Naive thymus-derived CD4-positive, alpha-beta T cell (primary cell): ENCODE results near the gene QRFPR. TPM values are rescaled to one million over a fixed set of nuclear protein-coding genes. Genes with fewer than 3 reads are reported as not detected.

Experiments
- ATAC-seq: fragments of 150-1000 bp; cut with Tn5 transposase; 2 replicates; pipeline ENCODE4 v1.10.0; 2021; ENCODE audit warnings: mild to moderate bottlenecking, moderate library complexity
- CTCF ChIA-PET: fragments of 350-600 bp; sonication (Branson Sonifier 250); formaldehyde crosslinking; loops from one replicate; lab custom pipeline; 2021; ENCODE audit warnings: antibody characterized with exemption; lab: Charles Lee
- POLR2A ChIA-PET: fragments of 350-600 bp; sonication (Branson Sonifier 250); formaldehyde crosslinking; loops from one replicate; lab custom pipeline; 2021; ENCODE audit warnings: antibody characterized with exemption, inconsistent platforms; lab: Charles Lee
- DNase-seq, 9 donors: peaks; one replicate each; pipeline versions ENCODE4 v3.0.0 to v3.0.0-alpha.2; 2020 to 2022; ENCODE audit warnings: mixed read lengths in 1 of 9
- H3K27ac ChIP-seq: one replicate; pipeline ENCODE4 v1.7.0; 2013; ENCODE audit warnings: mild to moderate bottlenecking, low read depth, low read length, moderate library complexity
- H3K27me3 ChIP-seq, 2 donors: one replicate each; pipeline ENCODE4 v1.7.0; 2013; ENCODE audit warnings: low read length in 2 of 2, mild to moderate bottlenecking in 2 of 2, moderate library complexity in 2 of 2; ENCODE audit not compliant: control insufficient read depth in 2 of 2, insufficient read depth in 2 of 2
- H3K36me3 ChIP-seq, 3 experiments: 1 replicate in 2 of 3; 2 replicates in 1 of 3; pipeline ENCODE4 v1.7.0; 2013; ENCODE audit warnings: low read length in 3 of 3, mild to moderate bottlenecking in 3 of 3, moderate library complexity in 1 of 3; ENCODE audit not compliant: insufficient read depth in 3 of 3, control insufficient read depth in 2 of 3
- H3K4me1 ChIP-seq, 2 donors: one replicate each; pipeline ENCODE4 v1.7.0; 2013; ENCODE audit warnings: low read length in 2 of 2, mild to moderate bottlenecking in 2 of 2, moderate library complexity in 1 of 2; ENCODE audit not compliant: control insufficient read depth in 2 of 2, insufficient read depth in 2 of 2
- H3K4me3 ChIP-seq: 2 replicates; pipeline ENCODE4 v1.7.0; 2013; ENCODE audit warnings: mild to moderate bottlenecking, low read length
- H3K9me3 ChIP-seq, 3 experiments: 1 replicate in 2 of 3; 2 replicates in 1 of 3; pipeline ENCODE4 v1.7.0; 2013; ENCODE audit warnings: low read length in 3 of 3; ENCODE audit not compliant: control insufficient read depth in 2 of 3
- H3K27ac Mint-ChIP-seq, 9 donors: one replicate each; pipeline ENCODE4 v1.8.0; 2020 to 2022; ENCODE audit warnings: mixed read lengths in 9 of 9, mild to moderate bottlenecking in 8 of 9, moderate library complexity in 5 of 9, inconsistent platforms in 2 of 9
- H3K27me3 Mint-ChIP-seq, 5 donors: one replicate each; pipeline ENCODE4 v1.8.0; 2021 to 2022; ENCODE audit warnings: mixed read lengths in 5 of 5, mild to moderate bottlenecking in 1 of 5
- H3K36me3 Mint-ChIP-seq, 5 donors: one replicate each; pipeline ENCODE4 v1.8.0; 2020 to 2022; ENCODE audit warnings: mixed read lengths in 5 of 5, mild to moderate bottlenecking in 3 of 5, inconsistent platforms in 1 of 5
- H3K4me1 Mint-ChIP-seq, 7 donors: one replicate each; pipeline ENCODE4 v1.8.0; 2020 to 2022; ENCODE audit warnings: mixed read lengths in 7 of 7, mild to moderate bottlenecking in 3 of 7, inconsistent platforms in 1 of 7
- H3K4me3 Mint-ChIP-seq, 10 donors: one replicate each; pipeline ENCODE4 v1.8.0; 2020 to 2022; ENCODE audit warnings: mild to moderate bottlenecking in 10 of 10, mixed read lengths in 10 of 10, moderate library complexity in 6 of 10, inconsistent platforms in 2 of 10
- H3K9me3 Mint-ChIP-seq, 11 donors: one replicate each; pipeline ENCODE4 v1.8.0; 2020 to 2022; ENCODE audit warnings: mixed read lengths in 11 of 11, mild to moderate bottlenecking in 4 of 11, inconsistent platforms in 1 of 11, moderate library complexity in 1 of 11
- intact Hi-C, 2 donors: fragments of 100-400 bp; cut with micrococcal nuclease; formaldehyde crosslinking; loops; one replicate each; pipeline ENCODE4 v1.15.1; 2023
- polyA plus RNA-seq, 2 donors: library from polyadenylated mRNA; unstranded; fragments of 300-500 nt; fragmentation: Illumina TruSeq; gene quantifications; one replicate each; pipeline ENCODE4 v1.2.3, GENCODE V29; 2021
- total RNA-seq, 6 experiments: library from RNA in 5 of 6; stranded (reverse) in 5 of 6; gene quantifications; 1 replicate in 5 of 6; 2 replicates in 1 of 6; pipeline ENCODE4 v1.2.3 and lab custom pipeline; 2021 to 2026

Gene QRFPR
- total and polyA plus RNA-seq, 7 experiments from 2014 or later = not detected

DNA sequence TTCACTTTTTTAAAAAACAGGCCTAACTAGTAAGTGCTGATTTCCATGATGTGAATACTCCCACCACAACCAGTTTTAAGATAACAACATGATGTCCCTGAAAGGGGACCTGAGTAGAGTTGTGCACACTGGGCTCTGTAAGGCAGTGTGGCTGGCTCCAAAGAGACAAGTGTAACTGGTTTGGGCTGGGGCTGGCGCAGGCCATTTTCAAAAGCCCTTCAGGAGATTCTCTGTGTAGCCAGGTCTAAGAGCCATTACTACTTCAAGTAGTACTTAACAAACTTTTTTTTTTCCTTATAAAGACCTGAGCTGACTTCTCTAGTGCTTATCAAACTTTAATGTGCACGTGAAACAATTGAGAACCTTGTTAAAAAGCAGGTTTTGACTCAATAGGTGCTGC lies 4.3 kb downstream of the QRFPR start:
- Mint-ChIP-seq H3K9me3 (peaks cover 0 to 2% (median 0%) of the 10 kb centered on the region in 11 donors), H3K27ac (no peak overlapping the region), H3K36me3 (no peaks in the 10 kb centered on the region), H3K4me3 (no peak overlapping the region), H3K27me3 (peaks cover 46 to 63% (median 55%) of the 10 kb centered on the region in 5 donors), H3K4me1 (peaks cover 6 to 14% (median 9%) of the 10 kb centered on the region in 7 donors)
- ChIA-PET POLR2A (interaction anchor here (0.8 kb wide), 1 partner anchor 50 kb away, joined by 8 read pairs; no protein-coding TSS in a partner anchor), CTCF (no interaction called here)
- Histone ChIP-seq H3K9me3 (no peaks in the 10 kb centered on the region), H3K4me1 (no peaks in the 10 kb centered on the region), H3K27ac (no peak overlapping the region), H3K36me3 (no peaks in the 10 kb centered on the region), H3K4me3 (no peak overlapping the region), H3K27me3 (peaks cover 0 to 6% of the 10 kb centered on the region in 2 donors)
- ATAC-seq (no peak), DNase-seq (no peak)
- intact Hi-C loops = no loop called here

DNA sequence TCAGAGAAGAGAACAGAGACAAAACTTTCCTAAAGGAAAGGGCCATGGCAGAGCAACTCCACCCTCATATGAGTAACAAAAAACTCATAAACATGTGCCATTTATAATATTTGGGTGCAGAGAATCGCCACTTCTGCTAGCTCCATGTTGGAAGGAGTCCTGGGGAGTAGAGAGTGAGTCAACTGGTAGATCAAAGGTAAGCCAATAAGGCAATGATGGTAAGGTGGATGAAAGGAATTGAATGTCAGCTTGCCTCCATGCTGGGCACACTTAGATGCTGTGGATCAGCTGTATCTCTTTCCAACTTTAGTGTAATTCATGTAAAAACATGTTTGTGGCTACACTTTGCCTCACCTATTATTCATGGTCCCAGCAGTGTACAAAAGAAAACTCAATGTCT lies 4.7 kb downstream of the QRFPR start:
- peaks cover 0 to 2% (median 0%) of the 10 kb centered on the region in 11 donors for H3K9me3 Mint-ChIP-seq

DNA sequence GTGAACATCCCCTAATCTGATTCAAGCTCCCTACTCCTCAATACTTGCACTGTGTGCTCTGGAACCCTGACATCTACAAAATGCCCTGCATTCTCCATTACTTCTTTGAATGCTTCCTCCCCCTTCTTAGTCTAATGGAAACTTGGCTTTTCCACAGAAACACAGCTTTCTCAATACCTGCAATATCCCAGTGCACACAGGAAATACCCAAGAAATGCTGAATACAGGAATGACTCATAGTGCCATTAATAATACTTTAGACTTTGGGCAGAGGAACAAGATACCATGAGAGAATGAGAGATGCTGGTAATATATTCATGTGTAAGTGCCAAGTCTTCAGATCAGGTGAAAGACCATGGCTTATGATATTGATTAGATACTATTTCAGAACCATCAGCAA lies 5.6 kb downstream of the QRFPR start:
- DNase-seq = no peak
- POLR2A ChIA-PET = no interaction called here
- CTCF ChIA-PET = no interaction called here
- intact Hi-C loops = no loop called here
- Histone ChIP-seq H3K9me3 (no peaks in the 10 kb centered on the region), H3K27me3 (peaks cover 0 to 3% of the 10 kb centered on the region in 2 donors), H3K4me3 (no peak overlapping the region), H3K36me3 (no peaks in the 10 kb centered on the region), H3K4me1 (no peaks in the 10 kb centered on the region), H3K27ac (no peak overlapping the region)
- Mint-ChIP-seq H3K4me3 (no peak overlapping the region), H3K9me3 (peaks cover 0 to 2% (median 0%) of the 10 kb centered on the region in 11 donors), H3K36me3 (no peaks in the 10 kb centered on the region), H3K27ac (no peak overlapping the region), H3K27me3 (peaks cover 41 to 57% (median 46%) of the 10 kb centered on the region in 5 donors), H3K4me1 (peaks cover 5 to 9% (median 8%) of the 10 kb centered on the region in 7 donors)
- no peak for ATAC-seq

More for the DNA sequence above, 4.7 kb downstream of the QRFPR start:
- Mint-ChIP-seq H3K27ac (no peak overlapping the region), H3K4me1 (peaks cover 6 to 11% (median 9%) of the 10 kb centered on the region in 7 donors), H3K27me3 (peaks cover 43 to 59% (median 50%) of the 10 kb centered on the region in 5 donors), H3K36me3 (no peaks in the 10 kb centered on the region), H3K4me3 (no peak overlapping the region)
- Histone ChIP-seq H3K4me3 (no peak overlapping the region), H3K9me3 (no peaks in the 10 kb centered on the region), H3K27me3 (peaks cover 0 to 6% of the 10 kb centered on the region in 2 donors), H3K4me1 (no peaks in the 10 kb centered on the region), H3K27ac (no peak overlapping the region), H3K36me3 (no peaks in the 10 kb centered on the region)
- intact Hi-C loops = no loop called here
- ChIA-PET CTCF (no interaction called here), POLR2A (interaction anchor here (0.8 kb wide), 1 partner anchor 49 kb away, joined by 8 read pairs; no protein-coding TSS in a partner anchor)
- ATAC-seq = no peak
- no peak for DNase-seq

DNA sequence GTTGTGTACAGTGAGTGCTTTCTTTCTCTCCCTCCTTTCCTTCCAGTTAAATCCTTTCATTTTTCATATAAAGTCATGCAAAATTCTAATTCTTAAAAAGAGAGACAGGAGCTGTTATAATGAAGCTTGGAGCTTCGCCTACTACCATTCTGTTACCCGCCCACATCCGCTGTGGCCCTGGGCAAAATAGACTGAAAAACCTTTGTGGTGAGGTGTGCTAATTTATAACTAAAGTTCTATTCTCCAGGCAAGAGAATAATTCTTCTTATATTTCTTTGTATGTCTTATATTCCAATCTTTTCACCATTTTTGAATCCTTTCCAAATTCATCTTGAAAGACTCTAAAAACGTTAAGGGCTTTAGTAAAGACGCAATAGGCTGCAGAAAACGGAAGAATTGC lies 7.0 kb downstream of the QRFPR start:
- no peaks in the 10 kb centered on the region for H3K9me3 Mint-ChIP-seq
- ChIA-PET CTCF (interaction anchor here (0.6 kb wide), 1 partner anchor 86 kb away, joined by 4 read pairs; no protein-coding TSS in a partner anchor), POLR2A (no interaction called here)
- no peaks in the 10 kb centered on the region for H3K4me1 ChIP-seq
- DNase-seq (no peak), ATAC-seq (no peak)
- intact Hi-C loops = loop anchor here in 1 of 2 donors (5.0 kb wide), 1 partner anchor 182 kb away; no protein-coding TSS in a partner anchor
- no peaks in the 10 kb centered on the region for H3K36me3 ChIP-seq
- H3K27me3 Mint-ChIP-seq = peaks cover 27 to 48% (median 32%) of the 10 kb centered on the region in 5 donors
- peaks cover 0 to 3% of the 10 kb centered on the region in 2 donors for H3K27me3 ChIP-seq
- H3K4me1 Mint-ChIP-seq = no peaks in the 10 kb centered on the region
- H3K27ac ChIP-seq = no peak overlapping the region
- H3K36me3 Mint-ChIP-seq = no peaks in the 10 kb centered on the region
- no peaks in the 10 kb centered on the region for H3K9me3 ChIP-seq
- H3K4me3 ChIP-seq = no peak overlapping the region
- no peak overlapping the region for H3K4me3 Mint-ChIP-seq
- no peak overlapping the region for H3K27ac Mint-ChIP-seq

DNA sequence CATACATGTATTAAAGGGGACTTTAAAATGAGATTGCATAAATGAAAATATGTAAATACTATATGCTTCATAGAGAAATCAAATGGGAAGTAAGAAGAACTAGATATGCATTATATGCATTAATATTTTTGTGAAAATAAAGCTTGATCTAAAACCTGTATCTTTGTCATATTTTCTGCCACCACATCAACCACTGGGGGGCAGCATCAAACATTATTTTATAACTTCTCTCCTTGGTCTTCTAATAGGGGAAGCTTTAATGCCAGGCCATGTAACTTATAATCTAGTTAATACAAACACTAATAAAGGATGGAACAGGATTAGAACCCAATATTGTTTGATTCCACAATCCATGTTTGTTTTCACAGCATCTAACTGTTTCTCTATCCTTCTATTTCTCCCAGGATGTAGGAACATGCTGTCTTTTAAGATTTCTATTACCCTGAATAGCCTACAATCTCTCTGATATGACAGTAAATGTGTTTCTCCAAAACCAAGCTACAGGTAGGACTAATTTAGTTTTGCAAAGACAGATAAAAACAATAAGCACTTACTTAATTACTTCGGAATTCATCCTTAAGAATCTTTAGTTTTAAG lies 10.0 kb downstream of the QRFPR start:
- ATAC-seq (no peak), DNase-seq (peak in 4 of 9 donors; percentile 5 to 23 (median 10))
- H3K9me3 Mint-ChIP-seq = no peaks in the 10 kb centered on the region
- Histone ChIP-seq H3K36me3 (no peaks in the 10 kb centered on the region), H3K4me1 (no peaks in the 10 kb centered on the region), H3K27me3 (peaks cover 0 to 3% of the 10 kb centered on the region in 2 donors), H3K4me3 (no peak overlapping the region), H3K9me3 (no peaks in the 10 kb centered on the region), H3K27ac (no peak overlapping the region)
- ChIA-PET POLR2A (no interaction called here), CTCF (interaction anchor here (0.6 to 1.3 kb wide), 6 partner anchors 11 to 1418 kb away, joined by 3 to 6 read pairs (median 3); no protein-coding TSS in a partner anchor)
- no peak overlapping the region for H3K4me3 Mint-ChIP-seq
- H3K4me1 Mint-ChIP-seq = no peaks in the 10 kb centered on the region
- no peaks in the 10 kb centered on the region for H3K36me3 Mint-ChIP-seq
- no peak overlapping the region for H3K27ac Mint-ChIP-seq
- peaks cover 9 to 30% (median 17%) of the 10 kb centered on the region in 5 donors for H3K27me3 Mint-ChIP-seq
- intact Hi-C loops = loop anchor here (1.0 to 5.0 kb wide), 6 partner anchors 11 to 1206 kb away; no protein-coding TSS in a partner anchor

DNA sequence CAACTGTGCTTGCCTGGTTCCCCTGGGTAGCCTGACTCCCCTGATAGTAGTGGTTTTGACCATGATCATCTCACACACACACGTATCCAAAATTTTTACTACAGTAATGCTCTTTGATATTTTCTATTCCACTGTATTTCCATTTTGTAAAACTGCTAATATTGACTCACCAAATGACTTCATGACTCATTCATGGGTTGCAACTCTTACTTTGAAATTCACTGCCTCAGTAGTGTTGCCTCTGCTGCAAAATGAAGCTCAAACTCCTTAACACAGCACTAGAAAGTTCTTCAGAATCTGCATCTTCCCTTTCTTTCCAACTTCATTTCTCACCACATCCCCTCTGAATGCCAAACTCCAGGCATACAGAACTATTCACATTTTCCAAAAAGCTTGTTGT lies 20.3 kb downstream of the QRFPR start:
- CTCF ChIA-PET = no interaction called here
- POLR2A ChIA-PET = no interaction called here
- intact Hi-C loops = loop anchor here in 1 of 2 donors (1.0 kb wide), 1 partner anchor 10 kb away; no protein-coding TSS in a partner anchor
- Histone ChIP-seq H3K27me3 (no peaks in the 10 kb centered on the region), H3K27ac (no peak overlapping the region), H3K36me3 (no peaks in the 10 kb centered on the region), H3K4me3 (no peak overlapping the region), H3K9me3 (no peaks in the 10 kb centered on the region), H3K4me1 (no peaks in the 10 kb centered on the region)
- no peak overlapping the region for H3K27ac Mint-ChIP-seq
- peaks cover 0 to 2% (median 0%) of the 10 kb centered on the region in 11 donors for H3K9me3 Mint-ChIP-seq
- H3K4me1 Mint-ChIP-seq = peaks cover 0 to 3% (median 0%) of the 10 kb centered on the region in 7 donors
- DNase-seq (no peak), ATAC-seq (no peak)
- no peak overlapping the region for H3K4me3 Mint-ChIP-seq
- H3K36me3 Mint-ChIP-seq = no peaks in the 10 kb centered on the region
- peaks cover 15 to 35% (median 16%) of the 10 kb centered on the region in 5 donors for H3K27me3 Mint-ChIP-seq
